Measurements from ENCODE around the gene JAKMIP2. TPM values are rescaled to one million over a fixed set of nuclear protein-coding genes. Genes with fewer than 3 reads are reported as not detected.
A peak's percentile ranks its signal among the peaks of the same experiment; 100 is the strongest.

The JAKMIP2 gene
- total and polyA plus RNA-seq, 2 donors from 2014 or later = 0.38 to 0.71 TPM

DNA sequence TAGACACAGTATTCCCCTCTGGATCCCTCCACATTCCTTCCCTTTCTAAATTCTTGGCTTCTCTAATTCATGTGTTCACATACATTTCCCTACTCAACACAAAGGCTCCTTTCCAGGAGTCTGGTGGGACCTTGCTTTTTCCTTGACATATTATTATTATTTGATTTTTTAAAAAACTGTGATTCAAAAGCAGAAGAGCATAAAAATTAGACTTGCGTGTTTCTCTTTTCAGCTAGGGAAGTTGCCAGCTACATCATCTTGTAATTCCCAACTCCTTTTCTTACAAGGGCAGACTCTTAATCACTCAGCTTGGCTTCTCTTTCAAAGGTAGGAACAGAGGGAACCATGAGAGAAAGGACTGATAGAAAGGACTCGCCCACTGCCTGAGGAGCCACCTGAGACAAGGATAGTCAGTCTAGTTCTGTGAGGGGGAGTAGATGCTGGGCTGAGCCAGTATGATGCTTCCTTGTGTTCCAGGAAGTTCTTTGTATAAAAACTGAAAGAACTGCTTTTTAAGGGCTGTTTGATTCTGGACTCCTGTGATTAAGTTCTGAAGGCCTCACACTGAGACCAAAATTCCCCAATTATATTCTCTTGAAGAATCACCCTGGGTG, 221.7 kb downstream of the JAKMIP2 start:
- Histone ChIP-seq H3K27me3 (ENCODE audit: control insufficient read depth, insufficient read depth, low read length) (no peaks in the 10 kb centered on the region), H3K27ac (ENCODE audit: low read depth in 2 of 2, low read length in 2 of 2) (no peak overlapping the region), H3K4me3 (ENCODE audit: low read length in 3 of 3) (no peak overlapping the region), H3K36me3 (ENCODE audit: control insufficient read depth in 2 of 3, insufficient read depth in 3 of 3, low read length in 3 of 3) (no peaks in the 10 kb centered on the region), H3K9ac (ENCODE audit: low read length in 3 of 3) (no peak overlapping the region), H3K4me1 (ENCODE audit: control insufficient read depth in 2 of 3, insufficient read depth in 2 of 3, low read depth in 1 of 3, low read length in 3 of 3) (no peaks in the 10 kb centered on the region), H3K9me3 (ENCODE audit: control insufficient read depth in 2 of 3, insufficient read depth in 1 of 3, low read length in 3 of 3) (no peaks in the 10 kb centered on the region)
- no peak for FAIRE-seq
- TF ChIP-seq, protein P1, sequence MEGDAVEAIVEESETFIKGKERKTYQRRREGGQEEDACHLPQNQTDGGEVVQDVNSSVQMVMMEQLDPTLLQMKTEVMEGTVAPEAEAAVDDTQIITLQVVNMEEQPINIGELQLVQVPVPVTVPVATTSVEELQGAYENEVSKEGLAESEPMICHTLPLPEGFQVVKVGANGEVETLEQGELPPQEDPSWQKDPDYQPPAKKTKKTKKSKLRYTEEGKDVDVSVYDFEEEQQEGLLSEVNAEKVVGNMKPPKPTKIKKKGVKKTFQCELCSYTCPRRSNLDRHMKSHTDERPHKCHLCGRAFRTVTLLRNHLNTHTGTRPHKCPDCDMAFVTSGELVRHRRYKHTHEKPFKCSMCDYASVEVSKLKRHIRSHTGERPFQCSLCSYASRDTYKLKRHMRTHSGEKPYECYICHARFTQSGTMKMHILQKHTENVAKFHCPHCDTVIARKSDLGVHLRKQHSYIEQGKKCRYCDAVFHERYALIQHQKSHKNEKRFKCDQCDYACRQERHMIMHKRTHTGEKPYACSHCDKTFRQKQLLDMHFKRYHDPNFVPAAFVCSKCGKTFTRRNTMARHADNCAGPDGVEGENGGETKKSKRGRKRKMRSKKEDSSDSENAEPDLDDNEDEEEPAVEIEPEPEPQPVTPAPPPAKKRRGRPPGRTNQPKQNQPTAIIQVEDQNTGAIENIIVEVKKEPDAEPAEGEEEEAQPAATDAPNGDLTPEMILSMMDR (IDR thresholded peaks at IDR 0.05; ENCODE audit: borderline replicate concordance, extremely low read depth, insufficient read depth) = no peak
- intact Hi-C loops (cut with DNase I) = no loop called here
- DNase-seq = no peak

DNA sequence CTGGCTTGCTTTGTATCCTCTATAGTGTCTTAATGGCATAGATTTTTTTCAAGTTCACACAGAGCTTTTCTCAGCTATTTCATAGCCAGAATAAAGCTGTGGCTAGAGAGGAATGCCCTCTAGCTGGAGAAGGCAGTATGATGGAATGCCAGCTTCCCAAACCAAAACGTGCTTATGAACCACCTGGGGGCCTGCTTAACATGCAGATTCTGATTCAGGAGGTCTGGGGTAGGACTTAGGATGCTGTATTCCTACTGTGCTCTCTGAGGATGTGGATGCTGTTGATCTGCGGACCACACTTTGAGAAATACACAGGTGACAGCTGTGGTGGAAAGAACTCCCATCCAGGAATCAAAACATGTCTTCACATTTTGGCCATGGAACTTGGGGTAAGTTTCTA, 222.8 kb downstream of the JAKMIP2 start:
- intact Hi-C loops (cut with DNase I) = no loop called here
- FAIRE-seq = no peak
- H3K27me3 ChIP-seq (ENCODE audit: control insufficient read depth, insufficient read depth, low read length) = no peaks in the 10 kb centered on the region
- H3K9ac ChIP-seq (ENCODE audit: low read length in 3 of 3) = no peak overlapping the region
- H3K36me3 ChIP-seq (ENCODE audit: control insufficient read depth in 2 of 3, insufficient read depth in 3 of 3, low read length in 3 of 3) = no peaks in the 10 kb centered on the region
- no peak for DNase-seq
- H3K9me3 ChIP-seq (ENCODE audit: control insufficient read depth in 2 of 3, insufficient read depth in 1 of 3, low read length in 3 of 3) = no peaks in the 10 kb centered on the region
- no peak overlapping the region for H3K27ac ChIP-seq (ENCODE audit: low read depth in 2 of 2, low read length in 2 of 2)
- H3K4me1 ChIP-seq (ENCODE audit: control insufficient read depth in 2 of 3, insufficient read depth in 2 of 3, low read depth in 1 of 3, low read length in 3 of 3) = no peaks in the 10 kb centered on the region
- no peak overlapping the region for H3K4me3 ChIP-seq (ENCODE audit: low read length in 3 of 3)
- TF ChIP-seq, protein P1 (IDR thresholded peaks at IDR 0.05; ENCODE audit: borderline replicate concordance, extremely low read depth, insufficient read depth) = no peak

DNA sequence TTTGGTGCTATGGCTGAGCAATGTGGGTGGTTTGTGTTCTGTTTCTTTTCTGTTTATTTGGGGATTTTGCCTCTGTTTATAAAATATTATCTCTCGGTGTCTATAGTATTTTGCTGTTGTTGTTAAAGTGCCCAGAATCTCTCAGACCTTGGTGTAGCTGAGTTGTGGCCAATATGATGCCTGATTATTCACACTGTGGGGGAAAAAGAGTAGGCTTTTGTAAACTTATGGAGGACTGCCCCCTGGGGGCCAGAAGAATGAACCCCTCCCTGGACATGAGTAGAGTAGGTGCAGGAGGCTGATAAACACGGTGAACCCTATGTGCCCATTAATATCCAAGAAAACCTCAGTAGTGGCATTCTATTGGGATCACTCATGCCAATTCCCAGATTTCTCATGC, 223.7 kb downstream of the JAKMIP2 start:
- Histone ChIP-seq H3K9me3 (ENCODE audit: control insufficient read depth in 2 of 3, insufficient read depth in 1 of 3, low read length in 3 of 3) (no peaks in the 10 kb centered on the region), H3K9ac (ENCODE audit: low read length in 3 of 3) (no peak overlapping the region), H3K4me1 (ENCODE audit: control insufficient read depth in 2 of 3, insufficient read depth in 2 of 3, low read depth in 1 of 3, low read length in 3 of 3) (no peaks in the 10 kb centered on the region), H3K27ac (ENCODE audit: low read depth in 2 of 2, low read length in 2 of 2) (no peak overlapping the region), H3K27me3 (ENCODE audit: control insufficient read depth, insufficient read depth, low read length) (no peaks in the 10 kb centered on the region), H3K4me3 (ENCODE audit: low read length in 3 of 3) (no peak overlapping the region), H3K36me3 (ENCODE audit: control insufficient read depth in 2 of 3, insufficient read depth in 3 of 3, low read length in 3 of 3) (no peaks in the 10 kb centered on the region)
- FAIRE-seq (no peak), DNase-seq (peak in 2 of 5 donors; percentile 24 to 50)
- intact Hi-C loops (cut with DNase I) = no loop called here
- TF ChIP-seq, protein P1 (IDR thresholded peaks at IDR 0.05; ENCODE audit: borderline replicate concordance, extremely low read depth, insufficient read depth) = peak; percentile 5

All from kidney (tissue), 14 donors.